Astrocyte of the cerebellum (primary cell): ENCODE measurements around the gene DUSP8.
"Not testable (repeated sequence)": the region's sequence is repeated elsewhere in the genome, so short reads cannot be mapped to it uniquely, and the experiment has no call there.

ENCODE experiments used
- DNase-seq: peaks from one replicate; pipeline ENCODE4 v3.0.0-alpha.2; 2011; ENCODE audit warnings: low read depth
- H3K4me3 ChIP-seq: 2 replicates; pipeline ENCODE4 v1.5.1; 2011; ENCODE audit warnings: mild to moderate bottlenecking, low read depth, low read length, moderate library complexity
- CTCF ChIP-seq: IDR thresholded peaks from 2 replicates; pipeline ENCODE4 v1.5.1; 2012; ENCODE audit warnings: low read length, low read depth, moderate library complexity, mild to moderate bottlenecking; ENCODE audit errors: missing control alignments
- in situ Hi-C: cut with HindIII; loops from 2 replicates; pipeline ENCODE4 v1.10.0; 2017; ENCODE audit warnings: low sequenced_read_pairs

The DUSP8 gene

GRCh38 chr11:1604181-1604580, 32.1 kb upstream of the DUSP8 start:
- TF ChIP-seq CTCF, result no peak
- no peak overlapping the region for H3K4me3 ChIP-seq
- in situ Hi-C loops, result no loop called here
- DNase-seq, result no peak

- DNase-seq, result no peak
- TF ChIP-seq CTCF, result no peak
- in situ Hi-C loops, result no loop called here
- H3K4me3 ChIP-seq, result no peak overlapping the region
Measured at GRCh38 chr11:1603629-1604028, 31.6 kb upstream of the DUSP8 start.

GRCh38 chr11:1601663-1602062, 29.6 kb upstream of the DUSP8 start:
- in situ Hi-C loops, result not testable (repeated sequence)

GRCh38 chr11:1600626-1601025, 28.6 kb upstream of the DUSP8 start:
- in situ Hi-C loops, result no loop called here
- H3K4me3 ChIP-seq, result no peak overlapping the region

More at GRCh38 chr11:1601663-1602062, 29.6 kb upstream of the DUSP8 start:
- not testable (repeated sequence) for H3K4me3 ChIP-seq, DNase-seq

GRCh38 chr11:1598816-1599215, 26.7 kb upstream of the DUSP8 start:
- no peak for TF ChIP-seq CTCF
- DNase-seq, result no peak
- in situ Hi-C loops, result no loop called here
- no peak overlapping the region for H3K4me3 ChIP-seq

More at GRCh38 chr11:1600626-1601025, 28.6 kb upstream of the DUSP8 start:
- no peak for TF ChIP-seq CTCF
- no peak for DNase-seq

- DNase-seq, in situ Hi-C loops, H3K4me3 ChIP-seq: not testable (repeated sequence)
Measured at GRCh38 chr11:1598406-1598805, 26.3 kb upstream of the DUSP8 start.

GRCh38 chr11:1597994-1598380, 25.9 kb upstream of the DUSP8 start, which contains the start of gene KRTAP5-2:
KRTAP5-2 (minus strand) TSS chr11:1598294; CDS start chr11:1598250, 44 bp downstream.
- in situ Hi-C loops, result no loop called here

More at GRCh38 chr11:1597994-1598380, 25.9 kb upstream of the DUSP8 start, which contains the start of gene KRTAP5-2:
- no peak for TF ChIP-seq CTCF
- no peak within 1 kb of the TSS for H3K4me3 ChIP-seq
- no peak for DNase-seq
